HG02840 (cell line): Measurements from ENCODE around the gene IPO9.
"Not testable (repeated sequence)": the region's sequence is repeated elsewhere in the genome, so short reads cannot be mapped to it uniquely, and the experiment has no call there.

ENCODE experiments used
- ATAC-seq: cut with Tn5 transposase; IDR thresholded peaks from one replicate; pipeline ENCODE4 v1.9.1; 2021; ENCODE audit warnings: mild to moderate bottlenecking, moderate library complexity, moderate number of reproducible peaks; ENCODE audit not compliant: unreplicated experiment, low FRiP score

Gene IPO9

GRCh38 chr1:201899683-201900429 is 70.9 kb downstream of the IPO9 start:
- no peak for ATAC-seq

GRCh38 chr1:201900476-201900875 is 71.5 kb downstream of the IPO9 start:
- ATAC-seq = no peak

- ATAC-seq = not testable (repeated sequence)
Observed at GRCh38 chr1:201901036-201901435, 72.1 kb downstream of the IPO9 start.

GRCh38 chr1:201902198-201902597 is 73.2 kb downstream of the IPO9 start:
- no peak for ATAC-seq

- ATAC-seq = no peak
Observed at GRCh38 chr1:201903135-201903534, 74.2 kb downstream of the IPO9 start.

GRCh38 chr1:201904579-201904978 is 75.6 kb downstream of the IPO9 start:
- ATAC-seq = no peak

- no peak for ATAC-seq
Observed at GRCh38 chr1:201905234-201905890, 76.4 kb downstream of the IPO9 start.

- no peak for ATAC-seq
Observed at GRCh38 chr1:201906336-201906735, 77.4 kb downstream of the IPO9 start.

GRCh38 chr1:201907621-201908020 is 78.7 kb downstream of the IPO9 start:
- ATAC-seq = no peak

- ATAC-seq = no peak
Observed at GRCh38 chr1:201911826-201912571, 83.0 kb downstream of the IPO9 start.

- ATAC-seq = no peak
Observed at GRCh38 chr1:201912832-201913231, 83.9 kb downstream of the IPO9 start.

- no peak for ATAC-seq
Observed at GRCh38 chr1:201914456-201915235, 85.7 kb downstream of the IPO9 start.

GRCh38 chr1:201916649-201917249 is 87.8 kb downstream of the IPO9 start:
- ATAC-seq = no peak

- ATAC-seq = no peak
Observed at GRCh38 chr1:201917362-201918033, 88.5 kb downstream of the IPO9 start.

- no peak for ATAC-seq
Observed at GRCh38 chr1:201918343-201918742, 89.4 kb downstream of the IPO9 start.

GRCh38 chr1:201921952-201922558 is 93.1 kb downstream of the IPO9 start:
- ATAC-seq = no peak

GRCh38 chr1:201925301-201925567 is 96.3 kb downstream of the IPO9 start:
- ATAC-seq = no peak

GRCh38 chr1:201925981-201926645 is 97.2 kb downstream of the IPO9 start:
- ATAC-seq = no peak

- no peak for ATAC-seq
Observed at GRCh38 chr1:201928266-201928665, 99.3 kb downstream of the IPO9 start.
